Lower lobe of right lung (tissue), 2 donors: ENCODE measurements around the gene THSD8. TPM values are rescaled to one million over a fixed set of nuclear protein-coding genes. Genes with fewer than 3 reads are reported as not detected.
"Not testable (repeated sequence)": the region's sequence is repeated elsewhere in the genome, so short reads cannot be mapped to it uniquely, and the experiment has no call there.

Experiments used
- ATAC-seq, 2 donors: fragments of 200-7000 bp; cut with Tn5 transposase; one replicate each; pipeline ENCODE4 v1.9.1; 2020 to 2022; ENCODE audit warnings: mild to moderate bottlenecking in 2 of 2, moderate library complexity in 2 of 2
- DNase-seq: peaks from one replicate; pipeline ENCODE4 v3.0.0-alpha.2; 2020
- H3K27ac ChIP-seq: fragments of 200-600 bp; one replicate; pipeline ENCODE4 v1.8.0; 2022
- H3K27me3 ChIP-seq: fragments of 200-600 bp; one replicate; pipeline ENCODE4 v1.8.0; 2022; ENCODE audit warnings: low read depth
- H3K36me3 ChIP-seq: fragments of 200-600 bp; one replicate; pipeline ENCODE4 v1.8.0; 2022; ENCODE audit warnings: mild to moderate bottlenecking
- H3K4me1 ChIP-seq: fragments of 200-600 bp; one replicate; pipeline ENCODE4 v1.8.0; 2022
- H3K4me3 ChIP-seq: fragments of 200-600 bp; one replicate; pipeline ENCODE4 v1.8.0; 2022; ENCODE audit warnings: mild to moderate bottlenecking
- H3K9me3 ChIP-seq: fragments of 200-600 bp; one replicate; pipeline ENCODE4 v1.8.0; 2022
- intact Hi-C: fragments of 100-400 bp; cut with DNase I; formaldehyde crosslinking; loops from one replicate; pipeline ENCODE4 v1.11.0; 2022
- total RNA-seq: library from RNA; stranded (reverse); fragmentation: NEBNext Ultra II Directional; extraction: Animal tissue kit (Norgen Biotek cat#: 25700); gene quantifications from one replicate; pipeline ENCODE4 v1.2.1, GENCODE V29; 2021
- TF ChIP-seq, protein P1 (sequence below): fragments of 200-600 bp; IDR thresholded peaks from one replicate; pipeline ENCODE4 v1.8.0; 2022; ENCODE audit warnings: antibody characterized with exemption, mild to moderate bottlenecking
- donor health status: DM: no; HTN: yes; CAD: no; lungs with severe emphysema.

THSD8 gene
- total RNA-seq, 1 donor from 2014 or later = 1.5 TPM

- Histone ChIP-seq H3K27ac (peak within 1 kb of the TSS; percentile 79), H3K4me1 (peaks cover 22% of the 10 kb centered on the region), H3K9me3 (no peaks in the 10 kb centered on the region), H3K4me3 (peak within 1 kb of the TSS; percentile 78), H3K27me3 (no peaks in the 10 kb centered on the region), H3K36me3 (no peaks in the 10 kb centered on the region)
- intact Hi-C loops = no loop called here
- TF ChIP-seq, protein P1, sequence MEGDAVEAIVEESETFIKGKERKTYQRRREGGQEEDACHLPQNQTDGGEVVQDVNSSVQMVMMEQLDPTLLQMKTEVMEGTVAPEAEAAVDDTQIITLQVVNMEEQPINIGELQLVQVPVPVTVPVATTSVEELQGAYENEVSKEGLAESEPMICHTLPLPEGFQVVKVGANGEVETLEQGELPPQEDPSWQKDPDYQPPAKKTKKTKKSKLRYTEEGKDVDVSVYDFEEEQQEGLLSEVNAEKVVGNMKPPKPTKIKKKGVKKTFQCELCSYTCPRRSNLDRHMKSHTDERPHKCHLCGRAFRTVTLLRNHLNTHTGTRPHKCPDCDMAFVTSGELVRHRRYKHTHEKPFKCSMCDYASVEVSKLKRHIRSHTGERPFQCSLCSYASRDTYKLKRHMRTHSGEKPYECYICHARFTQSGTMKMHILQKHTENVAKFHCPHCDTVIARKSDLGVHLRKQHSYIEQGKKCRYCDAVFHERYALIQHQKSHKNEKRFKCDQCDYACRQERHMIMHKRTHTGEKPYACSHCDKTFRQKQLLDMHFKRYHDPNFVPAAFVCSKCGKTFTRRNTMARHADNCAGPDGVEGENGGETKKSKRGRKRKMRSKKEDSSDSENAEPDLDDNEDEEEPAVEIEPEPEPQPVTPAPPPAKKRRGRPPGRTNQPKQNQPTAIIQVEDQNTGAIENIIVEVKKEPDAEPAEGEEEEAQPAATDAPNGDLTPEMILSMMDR = no peak
- ATAC-seq (peak; percentile 93 to 95), DNase-seq (peak; percentile 94)
Measured at GRCh38 chr19:12806242-12807081, 4.6 kb downstream of the THSD8 start, which contains the start of gene RNASEH2A. RNASEH2A (plus strand) TSS chr19:12806584; CDS start chr19:12806674, 90 bp downstream.

DNA sequence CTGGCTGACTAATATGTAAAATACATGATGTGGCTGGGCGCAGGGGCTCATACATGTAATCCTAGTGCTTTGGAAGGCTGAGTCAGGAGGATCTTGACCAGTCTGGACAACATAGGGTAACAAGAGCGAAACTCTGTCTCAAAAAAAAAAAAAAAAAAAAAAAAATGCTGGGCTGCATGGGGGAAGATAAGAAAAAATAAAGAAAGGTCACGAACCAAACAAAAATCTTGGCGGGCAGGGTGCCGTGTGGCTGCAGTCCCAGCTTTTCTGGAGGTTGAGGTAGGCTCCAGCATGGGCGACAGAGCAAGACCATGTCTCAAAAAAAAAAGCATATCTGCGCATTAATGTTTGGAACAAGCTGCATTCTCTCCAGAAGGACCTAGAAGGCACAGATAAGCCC, 13.2 kb downstream of the THSD8 start:
- DNase-seq (no peak), ATAC-seq (no peak)
- intact Hi-C loops = no loop called here
- Histone ChIP-seq H3K9me3 (no peaks in the 10 kb centered on the region), H3K27ac (no peak overlapping the region), H3K36me3 (peaks cover 5% of the 10 kb centered on the region), H3K4me3 (no peak overlapping the region), H3K4me1 (no peaks in the 10 kb centered on the region), H3K27me3 (no peaks in the 10 kb centered on the region)
- TF ChIP-seq, protein P1 = no peak

DNA sequence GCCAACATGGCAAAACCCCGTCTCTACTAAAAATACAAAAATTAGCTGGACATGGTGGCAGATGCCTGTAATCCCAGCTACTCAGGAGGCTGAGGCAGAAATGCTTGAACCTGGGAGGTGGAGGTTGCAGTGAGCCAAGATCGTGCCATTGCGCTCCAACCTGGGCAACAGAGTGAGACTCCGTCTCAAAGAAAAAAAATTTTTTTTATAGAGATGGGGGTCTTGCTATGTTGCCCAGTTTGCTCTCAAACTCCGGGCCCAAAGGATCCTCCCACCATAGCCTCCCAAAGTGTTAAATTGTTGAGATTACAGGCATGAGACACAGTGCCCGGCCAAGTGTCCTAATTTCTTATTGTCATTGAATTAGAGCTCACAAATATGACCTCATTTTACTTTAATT, 15.3 kb downstream of the THSD8 start:
- intact Hi-C loops, ATAC-seq, H3K4me1 ChIP-seq: not testable (repeated sequence)

DNA sequence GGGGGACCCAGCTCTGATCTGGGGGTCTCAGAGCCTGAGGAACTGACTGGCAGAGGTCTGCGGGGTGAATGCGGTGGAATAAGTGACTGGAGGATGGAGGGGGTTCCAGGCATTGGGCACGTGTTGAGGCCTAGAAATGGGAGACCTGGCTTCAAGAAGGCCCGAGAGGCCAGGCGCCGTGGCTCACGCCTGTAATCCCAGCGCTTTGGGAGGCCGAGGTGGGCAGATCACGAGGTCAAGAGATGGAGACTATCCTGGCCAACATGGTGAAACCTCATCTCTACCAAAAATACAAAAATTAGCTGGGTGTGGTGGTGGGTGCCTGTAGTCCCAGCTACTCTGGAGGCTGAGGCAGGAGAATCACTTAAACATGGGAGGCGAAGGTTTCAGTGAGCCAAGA, 15.9 kb downstream of the THSD8 start:
- not testable (repeated sequence) for ATAC-seq

More for the DNA sequence above, 15.3 kb downstream of the THSD8 start:
- not testable (repeated sequence) for H3K4me3 ChIP-seq, H3K27ac ChIP-seq, H3K36me3 ChIP-seq, H3K9me3 ChIP-seq, DNase-seq, H3K27me3 ChIP-seq

DNA sequence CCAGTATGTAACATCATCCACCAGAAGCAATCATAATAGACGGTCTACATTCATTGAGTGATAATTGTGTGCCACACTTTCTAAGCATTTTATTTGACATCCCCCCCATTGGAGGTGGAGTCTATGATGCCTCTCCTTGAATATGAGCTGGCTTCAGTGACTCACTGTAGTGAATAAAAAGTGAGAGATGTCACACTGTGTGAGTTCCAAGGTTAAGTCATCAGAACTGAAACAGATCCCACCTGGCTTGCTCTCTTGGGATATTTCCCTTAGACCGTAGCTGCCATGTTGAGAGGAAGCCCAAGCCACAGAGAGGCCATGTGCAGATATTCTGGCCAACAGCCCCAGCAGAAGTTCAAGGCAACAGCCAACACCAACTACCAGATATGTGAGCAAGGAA, 19.9 kb downstream of the THSD8 start:
- no peaks in the 10 kb centered on the region for H3K9me3 ChIP-seq
- intact Hi-C loops = no loop called here
- TF ChIP-seq, protein P1 = no peak
- H3K36me3 ChIP-seq = no peaks in the 10 kb centered on the region
- H3K27me3 ChIP-seq = peaks cover 37% of the 10 kb centered on the region
- H3K4me1 ChIP-seq = peaks cover 5% of the 10 kb centered on the region
- H3K4me3 ChIP-seq = no peak overlapping the region
- ATAC-seq (no peak), DNase-seq (no peak)
- H3K27ac ChIP-seq = no peak overlapping the region

More for the DNA sequence above, 15.9 kb downstream of the THSD8 start:
- H3K4me3 ChIP-seq, DNase-seq, H3K9me3 ChIP-seq, H3K36me3 ChIP-seq, H3K4me1 ChIP-seq, intact Hi-C loops, H3K27ac ChIP-seq, H3K27me3 ChIP-seq: not testable (repeated sequence)

GRCh38 chr19:12825254-12826131, 23.6 kb downstream of the THSD8 start:
- intact Hi-C loops = no loop called here
- no peak overlapping the region for H3K4me3 ChIP-seq
- H3K4me1 ChIP-seq = peaks cover 9% of the 10 kb centered on the region
- ATAC-seq (peak; percentile 39 to 51), DNase-seq (no peak)
- H3K36me3 ChIP-seq = no peaks in the 10 kb centered on the region
- H3K27ac ChIP-seq = no peak overlapping the region
- no peaks in the 10 kb centered on the region for H3K9me3 ChIP-seq
- TF ChIP-seq, protein P1 = peak; percentile 42
- H3K27me3 ChIP-seq = peaks cover 73% of the 10 kb centered on the region
